Measurements from ENCODE around the gene LINGO3.

The LINGO3 gene

GRCh38 chr19:2338751-2339643, 31.0 kb upstream of the LINGO3 start:
- no peak for DNase-seq

- no peak for DNase-seq
Measured at GRCh38 chr19:2338055-2338615, 30.2 kb upstream of the LINGO3 start.

GRCh38 chr19:2337329-2337707, 29.4 kb upstream of the LINGO3 start:
- DNase-seq = no peak

- DNase-seq = no peak
Measured at GRCh38 chr19:2336528-2337328, 28.8 kb upstream of the LINGO3 start.

- DNase-seq = no peak
Measured at GRCh38 chr19:2335848-2336247, 27.9 kb upstream of the LINGO3 start.

GRCh38 chr19:2334986-2335846, 27.3 kb upstream of the LINGO3 start:
- no peak for DNase-seq

- DNase-seq = no peak
Measured at GRCh38 chr19:2334426-2334825, 26.5 kb upstream of the LINGO3 start.

GRCh38 chr19:2333807-2334211, 25.9 kb upstream of the LINGO3 start:
- DNase-seq = no peak

- no peak for DNase-seq
Measured at GRCh38 chr19:2333027-2333806, 25.3 kb upstream of the LINGO3 start.

- peak; percentile 24 for DNase-seq
Measured at GRCh38 chr19:2332341-2333026, 24.5 kb upstream of the LINGO3 start.

GRCh38 chr19:2331601-2332246, 23.8 kb upstream of the LINGO3 start:
- DNase-seq = no peak

GRCh38 chr19:2330632-2331284, 22.8 kb upstream of the LINGO3 start:
- DNase-seq = no peak

- no peak for DNase-seq
Measured at GRCh38 chr19:2330255-2330631, 22.3 kb upstream of the LINGO3 start.

- no peak for DNase-seq
Measured at GRCh38 chr19:2329501-2329916, 21.6 kb upstream of the LINGO3 start.

GRCh38 chr19:2329149-2329478, 21.2 kb upstream of the LINGO3 start:
- no peak for DNase-seq

GRCh38 chr19:2328401-2329148, 20.6 kb upstream of the LINGO3 start, which contains the start of the genes LSM7 and SPPL2B:
Gene LSM7, minus strand, starts transcription at chr19:2328586. Its CDS starts 20 bp downstream, at chr19:2328566.
Gene SPPL2B, plus strand, starts transcription at chr19:2328684. Its CDS starts 26 bp downstream, at chr19:2328710.
- DNase-seq = peak; percentile 89

GRCh38 chr19:2327773-2328400, 19.9 kb upstream of the LINGO3 start:
- peak; percentile 40 for DNase-seq

GRCh38 chr19:2326699-2327360, 18.9 kb upstream of the LINGO3 start:
- DNase-seq = no peak
